B cell (primary cell): Measurements from ENCODE around the gene TSC22D4. TPM values are rescaled to one million over a fixed set of nuclear protein-coding genes. Genes with fewer than 3 reads are reported as not detected.

Experiments used
- ATAC-seq: fragments of 200-7000 bp; cut with Tn5 transposase; one replicate; pipeline ENCODE4 v1.10.0; 2021; ENCODE audit warnings: low read depth, mild to moderate bottlenecking, moderate number of reproducible peaks, moderate library complexity
- CTCF ChIA-PET: fragments of 350-600 bp; sonication (Branson Sonifier 250); formaldehyde crosslinking; loops from one replicate; lab custom pipeline; 2021; ENCODE audit warnings: antibody characterized with exemption, inconsistent platforms; lab: Charles Lee
- POLR2A ChIA-PET: fragments of 350-600 bp; sonication (Branson Sonifier 250); formaldehyde crosslinking; loops from one replicate; lab custom pipeline; 2021; ENCODE audit warnings: antibody characterized with exemption; lab: Charles Lee
- DNase-seq: peaks from one replicate; pipeline ENCODE4 v3.0.0; 2013
- H2AFZ ChIP-seq: 2 replicates; pipeline ENCODE4 v1.6.1; 2012; ENCODE audit warnings: mild to moderate bottlenecking, low read depth, low read length; ENCODE audit not compliant: insufficient read depth, poor library complexity, severe bottlenecking
- H3K27ac ChIP-seq, 2 donors: 1 replicate in 1 of 2; 2 replicates in 1 of 2; pipeline ENCODE4 v1.5.1; 2012 to 2013; ENCODE audit warnings: low read length in 2 of 2, mild to moderate bottlenecking in 2 of 2, moderate library complexity in 1 of 2
- H3K27me3 ChIP-seq, 4 experiments: fragments of 200-600 bp in 1 of 4; sonication (generic) in 1 of 4; replicated peaks in 1 of 4; 1 replicate in 2 of 4; 2 replicates in 2 of 4; pipeline versions ENCODE4 v1.6.1 to v1.7.0; 2013 to 2016; ENCODE audit warnings: low read length in 3 of 4, mild to moderate bottlenecking in 2 of 4, mixed read lengths in 1 of 4, moderate library complexity in 1 of 4; ENCODE audit not compliant: insufficient read depth in 4 of 4, control insufficient read depth in 3 of 4; ENCODE audit errors: control extremely low read depth in 1 of 4
- H3K36me3 ChIP-seq, 2 experiments: replicated peaks in 1 of 2; 1 replicate in 1 of 2; 2 replicates in 1 of 2; pipeline versions ENCODE4 v1.6.1 to v1.7.1; 2013; ENCODE audit warnings: low read length in 1 of 2; ENCODE audit not compliant: insufficient read depth in 2 of 2, control insufficient read depth in 1 of 2; ENCODE audit errors: control extremely low read depth in 1 of 2, extremely low read depth in 1 of 2
- H3K4me1 ChIP-seq, 2 donors: fragments of 200-600 bp in 1 of 2; sonication (generic) in 1 of 2; 1 replicate in 1 of 2; 2 replicates in 1 of 2; pipeline versions ENCODE4 v1.5.1 to v1.6.1; 2013 to 2017; ENCODE audit warnings: low read length in 2 of 2; ENCODE audit not compliant: control insufficient read depth in 2 of 2, insufficient read depth in 2 of 2
- H3K4me2 ChIP-seq: replicated peaks from 2 replicates; pipeline ENCODE3; 2012; ENCODE audit warnings: mild to moderate bottlenecking, low read depth, low read length; ENCODE audit not compliant: poor library complexity, severe bottlenecking
- H3K4me3 ChIP-seq, 5 experiments: fragments of 200-600 bp in 1 of 5; sonication (generic) in 1 of 5; 1 replicate in 3 of 5; 2 replicates in 2 of 5; pipeline versions ENCODE4 v1.5.1 to v1.7.0; 2011 to 2016; ENCODE audit warnings: low read length in 4 of 5, mild to moderate bottlenecking in 4 of 5, low read depth in 2 of 5, control low read depth in 1 of 5, moderate library complexity in 1 of 5; ENCODE audit not compliant: insufficient read depth in 1 of 5; ENCODE audit errors: control extremely low read depth in 1 of 5, extremely low read depth in 1 of 5
- H3K79me2 ChIP-seq: fragments of 200-600 bp; sonication (generic); one replicate; pipeline ENCODE4 v1.6.0; 2016; ENCODE audit warnings: low read length; ENCODE audit not compliant: control insufficient read depth, insufficient read depth
- H3K9ac ChIP-seq: fragments of 200-600 bp; sonication (generic); 2 replicates; pipeline ENCODE4 v1.6.1; 2017; ENCODE audit warnings: mild to moderate bottlenecking, low read length, moderate library complexity
- H3K9me3 ChIP-seq, 3 donors: one replicate each; pipeline versions ENCODE4 v1.6.1 to v1.7.1; 2013; ENCODE audit warnings: low read length in 2 of 3; ENCODE audit not compliant: control insufficient read depth in 2 of 3, insufficient read depth in 1 of 3; ENCODE audit errors: control extremely low read depth in 1 of 3
- H4K20me1 ChIP-seq: 2 replicates; pipeline ENCODE4 v1.6.0; 2012; ENCODE audit warnings: mild to moderate bottlenecking, low read length; ENCODE audit not compliant: insufficient read depth, control insufficient read depth, poor library complexity, severe bottlenecking
- H3K27ac Mint-ChIP-seq: one replicate; pipeline ENCODE4 v1.8.0; 2021; ENCODE audit warnings: mixed read lengths
- H3K27me3 Mint-ChIP-seq: one replicate; pipeline ENCODE4 v1.8.0; 2021; ENCODE audit warnings: mixed read lengths
- H3K4me1 Mint-ChIP-seq: one replicate; pipeline ENCODE4 v1.8.0; 2021; ENCODE audit warnings: mixed read lengths
- H3K4me3 Mint-ChIP-seq: one replicate; pipeline ENCODE4 v1.8.0; 2021; ENCODE audit warnings: mixed read lengths
- H3K9me3 Mint-ChIP-seq: one replicate; pipeline ENCODE4 v1.8.0; 2022; ENCODE audit warnings: mixed read lengths; ENCODE audit not compliant: insufficient read depth
- EZH2 ChIP-seq: IDR thresholded peaks from 2 replicates; pipeline ENCODE4 v1.6.1; 2012; ENCODE audit warnings: borderline replicate concordance, low read depth, mild to moderate bottlenecking, moderate library complexity, low read length; ENCODE audit not compliant: insufficient read depth, poor library complexity, severe bottlenecking
- WGBS: methylation state at CpG from one replicate; pipeline ENCODE4 v1.1.5; 2013; ENCODE audit warnings: missing lambda C conversion rate; ENCODE audit not compliant: insufficient coverage; 5-methylcytosine and 5-hydroxymethylcytosine counted together
- intact Hi-C: fragments of 100-400 bp; cut with micrococcal nuclease; formaldehyde crosslinking; loops from one replicate; pipeline ENCODE4 v1.10.0; 2022
- polyA plus RNA-seq: library from polyadenylated mRNA; depleted of rRNA; stranded (reverse); fragments of >200 nt; gene quantifications from 2 replicates; pipeline ENCODE4 v1.2.3, GENCODE V29; 2012
- total RNA-seq, 2 donors: library from RNA; stranded (reverse); fragments of 120-200 nt in 1 of 2; gene quantifications; 1 replicate in 1 of 2; 2 replicates in 1 of 2; pipeline versions ENCODE4 v1.2.3 to v1.2.4, GENCODE V29; 2013 to 2022
- TF ChIP-seq, protein P1 (sequence below): fragments of 200-600 bp; IDR thresholded peaks from one replicate; pipeline ENCODE4 v1.8.0; 2022; ENCODE audit warnings: antibody characterized with exemption, mild to moderate bottlenecking

The TSC22D4 gene
- total and polyA plus RNA-seq, 2 donors (not counting 1 experiment from before 2014, with no cell fraction given): 80.2 to 92.8 TPM

DNA sequence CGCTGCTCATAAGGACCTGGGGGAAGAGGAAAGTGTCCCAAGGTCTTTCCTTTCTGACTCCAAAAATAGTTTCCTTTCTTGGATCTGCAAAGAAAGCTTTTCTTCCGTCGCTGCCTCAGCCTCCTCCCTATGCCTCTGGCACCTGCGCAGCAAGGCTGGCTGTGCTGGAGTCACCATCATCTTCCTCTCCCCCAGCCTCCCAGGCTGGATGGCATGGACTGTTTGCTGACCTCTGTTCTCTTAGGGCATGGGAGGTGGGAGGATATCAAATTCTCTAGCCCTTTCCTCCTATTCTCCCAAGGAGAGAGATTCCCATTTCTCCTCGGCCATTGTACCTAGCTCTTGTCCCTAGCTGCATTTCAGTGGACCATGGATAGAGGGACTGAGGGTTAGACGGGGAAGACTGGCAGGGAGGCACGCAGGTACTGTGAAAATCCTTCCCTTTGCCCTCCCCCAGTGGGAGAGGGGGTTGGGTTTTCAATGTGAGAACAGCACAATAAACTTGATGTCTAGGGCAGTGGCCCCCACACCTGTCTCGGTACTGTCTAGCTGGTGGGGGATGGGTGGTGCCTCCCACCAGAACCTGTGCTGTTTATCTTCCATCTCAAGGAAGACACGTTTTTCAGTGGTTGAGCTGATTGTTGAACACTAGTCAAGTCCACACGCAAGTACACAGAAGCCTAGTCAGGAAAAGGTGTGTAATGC is 45.3 kb downstream of the TSC22D4 start:
- H3K4me2 ChIP-seq: no peak overlapping the region
- peak overlapping the region in 1 of 2 donors; percentile 91 for H3K27ac ChIP-seq
- ATAC-seq (no peak), DNase-seq (peak; percentile 47)
- no peaks in the 10 kb centered on the region for H3K27me3 Mint-ChIP-seq
- H4K20me1 ChIP-seq: peaks cover 44% of the 10 kb centered on the region
- ChIA-PET POLR2A (interaction anchor here (0.6 kb wide), 2 partner anchors 45 to 103 kb away, joined by 3 to 6 read pairs; no protein-coding TSS in a partner anchor), CTCF (interaction anchor here (1.1 kb wide), 1 partner anchor 126 kb away, joined by 3 read pairs; no protein-coding TSS in a partner anchor)
- peaks cover 5 to 30% of the 10 kb centered on the region in 2 experiments for H3K36me3 ChIP-seq
- no peaks in the 10 kb centered on the region for H3K9me3 Mint-ChIP-seq
- H3K4me1 Mint-ChIP-seq: peaks cover 57% of the 10 kb centered on the region
- no peaks in the 10 kb centered on the region for H3K9me3 ChIP-seq
- peaks cover 39% of the 10 kb centered on the region for H3K79me2 ChIP-seq
- WGBS: 84% methylated on average over 4 of the region's 10 CpGs
- peaks cover 28 to 49% of the 10 kb centered on the region in 2 donors for H3K4me1 ChIP-seq
- no peak overlapping the region for H2AFZ ChIP-seq
- TF ChIP-seq, protein P1, sequence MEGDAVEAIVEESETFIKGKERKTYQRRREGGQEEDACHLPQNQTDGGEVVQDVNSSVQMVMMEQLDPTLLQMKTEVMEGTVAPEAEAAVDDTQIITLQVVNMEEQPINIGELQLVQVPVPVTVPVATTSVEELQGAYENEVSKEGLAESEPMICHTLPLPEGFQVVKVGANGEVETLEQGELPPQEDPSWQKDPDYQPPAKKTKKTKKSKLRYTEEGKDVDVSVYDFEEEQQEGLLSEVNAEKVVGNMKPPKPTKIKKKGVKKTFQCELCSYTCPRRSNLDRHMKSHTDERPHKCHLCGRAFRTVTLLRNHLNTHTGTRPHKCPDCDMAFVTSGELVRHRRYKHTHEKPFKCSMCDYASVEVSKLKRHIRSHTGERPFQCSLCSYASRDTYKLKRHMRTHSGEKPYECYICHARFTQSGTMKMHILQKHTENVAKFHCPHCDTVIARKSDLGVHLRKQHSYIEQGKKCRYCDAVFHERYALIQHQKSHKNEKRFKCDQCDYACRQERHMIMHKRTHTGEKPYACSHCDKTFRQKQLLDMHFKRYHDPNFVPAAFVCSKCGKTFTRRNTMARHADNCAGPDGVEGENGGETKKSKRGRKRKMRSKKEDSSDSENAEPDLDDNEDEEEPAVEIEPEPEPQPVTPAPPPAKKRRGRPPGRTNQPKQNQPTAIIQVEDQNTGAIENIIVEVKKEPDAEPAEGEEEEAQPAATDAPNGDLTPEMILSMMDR: no peak
- TF ChIP-seq EZH2: no peak
- H3K27me3 ChIP-seq: no peaks in the 10 kb centered on the region
- H3K27ac Mint-ChIP-seq: peak overlapping the region; percentile 88
- intact Hi-C loops: no loop called here
- H3K4me3 ChIP-seq: no peak overlapping the region
- H3K9ac ChIP-seq: no peak overlapping the region
- peak overlapping the region; percentile 87 for H3K4me3 Mint-ChIP-seq

DNA sequence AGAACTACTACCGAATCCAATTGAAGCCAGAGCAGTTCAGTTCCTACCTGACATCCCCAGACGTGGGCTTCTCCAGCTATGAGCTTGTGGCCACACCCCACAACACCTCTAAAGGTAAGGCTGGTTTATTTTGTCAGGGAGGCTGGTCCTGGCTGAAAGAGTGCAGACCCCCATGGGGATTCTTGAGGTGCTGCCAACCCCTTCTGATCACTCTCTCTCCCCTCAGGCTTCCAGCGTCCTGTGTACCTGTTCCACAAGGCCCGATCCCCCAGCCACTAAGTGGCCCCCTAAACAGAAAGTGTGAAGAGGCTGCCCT is 45.8 kb downstream of the TSC22D4 start:
- intact Hi-C loops: no loop called here
- no peaks in the 10 kb centered on the region for H3K27me3 ChIP-seq
- H3K4me3 ChIP-seq: no peak overlapping the region
- DNase-seq (peak; percentile 36), ATAC-seq (no peak)
- Mint-ChIP-seq H3K27ac (peak overlapping the region; percentile 88), H3K9me3 (no peaks in the 10 kb centered on the region), H3K4me1 (peaks cover 58% of the 10 kb centered on the region), H3K27me3 (no peaks in the 10 kb centered on the region), H3K4me3 (no peak overlapping the region)
- peak overlapping the region in 1 of 2 donors; percentile 4 for H3K27ac ChIP-seq
- H3K4me1 ChIP-seq: peaks cover 28 to 49% of the 10 kb centered on the region in 2 donors
- ChIA-PET CTCF (no interaction called here), POLR2A (interaction anchor here (0.6 kb wide), 1 partner anchor 103 kb away, joined by 3 read pairs; no protein-coding TSS in a partner anchor)
- H3K36me3 ChIP-seq: peaks cover 5 to 30% of the 10 kb centered on the region in 2 experiments
- no peak overlapping the region for H3K9ac ChIP-seq
- peaks cover 44% of the 10 kb centered on the region for H4K20me1 ChIP-seq
- no peaks in the 10 kb centered on the region for H3K9me3 ChIP-seq
- no peak overlapping the region for H3K4me2 ChIP-seq
- H3K79me2 ChIP-seq: peaks cover 39% of the 10 kb centered on the region
- TF ChIP-seq, protein P1: no peak
- no peak for TF ChIP-seq EZH2
- H2AFZ ChIP-seq: no peak overlapping the region
- WGBS: no CpG with 5 or more reads among the region's 4 CpGs
